GM19043 (cell line): ENCODE measurements around the gene NAGLU.
"Not testable (repeated sequence)": the region's sequence is repeated elsewhere in the genome, so short reads cannot be mapped to it uniquely, and the experiment has no call there.

Source experiments
- ATAC-seq: cut with Tn5 transposase; IDR thresholded peaks from one replicate; pipeline ENCODE4 v1.9.1; 2021; ENCODE audit warnings: low read depth; ENCODE audit not compliant: unreplicated experiment

The NAGLU gene

GRCh38 chr17:42520540-42520951, 15.5 kb upstream of the NAGLU start:
- ATAC-seq, result no peak

GRCh38 chr17:42521036-42521435, 15.0 kb upstream of the NAGLU start:
- ATAC-seq, result no peak

- ATAC-seq, result no peak
These were observed 14.3 kb upstream of the NAGLU start for GRCh38 chr17:42521666-42522262.

GRCh38 chr17:42522263-42522790, 13.7 kb upstream of the NAGLU start:
- ATAC-seq, result no peak

- ATAC-seq, result no peak
These were observed 13.2 kb upstream of the NAGLU start for GRCh38 chr17:42522798-42523278.

GRCh38 chr17:42525221-42525620, 10.8 kb upstream of the NAGLU start:
- no peak for ATAC-seq

GRCh38 chr17:42526031-42526444, 10.0 kb upstream of the NAGLU start:
- no peak for ATAC-seq

- no peak for ATAC-seq
These were observed 8.1 kb upstream of the NAGLU start for GRCh38 chr17:42527932-42528331.

- ATAC-seq, result no peak
These were observed 7.0 kb upstream of the NAGLU start for GRCh38 chr17:42529061-42529460.

GRCh38 chr17:42530952-42531454, 5.0 kb upstream of the NAGLU start:
- no peak for ATAC-seq

GRCh38 chr17:42531455-42532354, 4.3 kb upstream of the NAGLU start:
- ATAC-seq, result no peak

- ATAC-seq, result no peak
These were observed 640 bp upstream of the NAGLU start for GRCh38 chr17:42535155-42536047.

- ATAC-seq, result peak; percentile 49
These were observed 523 bp downstream of the NAGLU start for GRCh38 chr17:42536372-42537155.

GRCh38 chr17:42537156-42537805, 1.2 kb downstream of the NAGLU start:
- no peak for ATAC-seq

- ATAC-seq, result no peak
These were observed 1.9 kb downstream of the NAGLU start for GRCh38 chr17:42537826-42538451.

GRCh38 chr17:42538482-42538881, 2.4 kb downstream of the NAGLU start:
- ATAC-seq, result no peak

- not testable (repeated sequence) for ATAC-seq
These were observed 4.5 kb downstream of the NAGLU start for GRCh38 chr17:42540558-42540957.

GRCh38 chr17:42541041-42541833, 5.2 kb downstream of the NAGLU start:
- no peak for ATAC-seq
